Liver (tissue), 9 donors: Measurements from ENCODE around the gene TRIO. TPM values are rescaled to one million over a fixed set of nuclear protein-coding genes. Genes with fewer than 3 reads are reported as not detected.

Experiments
- DNase-seq: peaks from one replicate; pipeline ENCODE4 v3.0.0-alpha.2; 2017; ENCODE audit warnings: low spot score
- H3K27ac ChIP-seq, 2 donors: one replicate each; pipeline ENCODE4 v1.7.0; 2013; ENCODE audit warnings: inconsistent platforms in 2 of 2, low read length in 2 of 2, control low read depth in 1 of 2, low read depth in 1 of 2, mild to moderate bottlenecking in 1 of 2
- H3K27me3 ChIP-seq, 4 donors: one replicate each; pipeline versions ENCODE4 v1.6.1 to v1.7.0; 2013; ENCODE audit warnings: low read length in 3 of 4, inconsistent platforms in 1 of 4, mild to moderate bottlenecking in 1 of 4, moderate library complexity in 1 of 4; ENCODE audit not compliant: control insufficient read depth in 4 of 4, insufficient read depth in 4 of 4
- H3K36me3 ChIP-seq, 4 donors: one replicate each; pipeline versions ENCODE4 v1.6.1 to v1.7.0; 2013; ENCODE audit warnings: low read length in 3 of 4, mild to moderate bottlenecking in 3 of 4, low read depth in 1 of 4, moderate library complexity in 1 of 4; ENCODE audit not compliant: control insufficient read depth in 4 of 4, insufficient read depth in 3 of 4
- H3K4me1 ChIP-seq, 4 donors: one replicate each; pipeline versions ENCODE4 v1.6.1 to v1.7.0; 2013; ENCODE audit warnings: low read length in 3 of 4, mild to moderate bottlenecking in 3 of 4, moderate library complexity in 1 of 4; ENCODE audit not compliant: control insufficient read depth in 4 of 4, insufficient read depth in 4 of 4
- H3K4me3 ChIP-seq, 3 donors: one replicate each; pipeline versions ENCODE4 v1.6.1 to v1.7.0; 2013; ENCODE audit warnings: low read length in 3 of 3, control low read depth in 1 of 3, low read depth in 1 of 3, mild to moderate bottlenecking in 1 of 3
- H3K9ac ChIP-seq, 2 donors: one replicate each; pipeline ENCODE4 v1.7.0; 2013; ENCODE audit warnings: low read length in 2 of 2, mild to moderate bottlenecking in 2 of 2, moderate library complexity in 2 of 2, control low read depth in 1 of 2, low read depth in 1 of 2
- H3K9me3 ChIP-seq, 4 donors: one replicate each; pipeline versions ENCODE4 v1.6.1 to v1.7.0; 2013; ENCODE audit warnings: low read length in 3 of 4; ENCODE audit not compliant: control insufficient read depth in 4 of 4
- ATF3 ChIP-seq: IDR thresholded peaks from 2 replicates; pipeline ENCODE4 v1.6.1; 2016; ENCODE audit warnings: antibody characterized with exemption
- CTCF ChIP-seq: fragments of 150-350 bp; IDR thresholded peaks from 2 replicates; pipeline ENCODE4 v1.5.1; 2017; ENCODE audit warnings: improper control_type of control experiment, low read depth, low read length; ENCODE audit not compliant: missing input control
- EGR1 ChIP-seq, 2 donors: IDR thresholded peaks; 2 replicates each; pipeline ENCODE4 v1.6.1; 2016 to 2018; ENCODE audit warnings: antibody characterized with exemption in 2 of 2, low read depth in 2 of 2
- FOXA2 ChIP-seq: IDR thresholded peaks from 2 replicates; pipeline ENCODE4 v1.6.1; 2016; ENCODE audit warnings: antibody characterized with exemption
- GABPA ChIP-seq, 2 donors: IDR thresholded peaks in 1 of 2; conservative IDR thresholded peaks in 1 of 2; 2 replicates each; pipeline ENCODE4 v1.6.1; 2016; ENCODE audit warnings: antibody characterized with exemption in 2 of 2, mild to moderate bottlenecking in 1 of 2, moderate library complexity in 1 of 2
- HNF4A ChIP-seq, 2 donors: conservative IDR thresholded peaks; 2 replicates each; pipeline ENCODE4 v1.6.1; 2016; ENCODE audit warnings: antibody characterized with exemption in 2 of 2, mild to moderate bottlenecking in 2 of 2
- HNF4G ChIP-seq: IDR thresholded peaks from 2 replicates; pipeline ENCODE4 v1.6.1; 2016; ENCODE audit warnings: antibody characterized with exemption
- JUND ChIP-seq, 2 donors: IDR thresholded peaks; 2 replicates each; pipeline ENCODE4 v1.6.1; 2016; ENCODE audit warnings: antibody characterized with exemption in 2 of 2
- MAX ChIP-seq: IDR thresholded peaks from 2 replicates; pipeline ENCODE4 v1.6.1; 2016; ENCODE audit warnings: antibody characterized with exemption
- NR2F2 ChIP-seq: IDR thresholded peaks from 2 replicates; pipeline ENCODE4 v1.6.1; 2016; ENCODE audit warnings: antibody characterized with exemption
- RAD21 ChIP-seq, 2 donors: IDR thresholded peaks; 2 replicates each; pipeline ENCODE4 v1.6.1; 2016; ENCODE audit warnings: antibody characterized with exemption in 2 of 2, mild to moderate bottlenecking in 2 of 2
- REST ChIP-seq: IDR thresholded peaks from 2 replicates; pipeline ENCODE4 v1.6.1; 2016; ENCODE audit warnings: antibody characterized with exemption, mild to moderate bottlenecking
- RXRA ChIP-seq, 2 donors: IDR thresholded peaks; 2 replicates each; pipeline ENCODE4 v1.6.1; 2017 to 2018; ENCODE audit warnings: antibody characterized with exemption in 2 of 2, mild to moderate bottlenecking in 1 of 2
- TAF1 ChIP-seq: conservative IDR thresholded peaks from 2 replicates; pipeline ENCODE4 v1.6.1; 2016; ENCODE audit warnings: antibody characterized with exemption, mild to moderate bottlenecking
- YY1 ChIP-seq: IDR thresholded peaks from 2 replicates; pipeline ENCODE4 v1.6.1; 2016; ENCODE audit warnings: antibody characterized with exemption, mild to moderate bottlenecking
- ZBTB33 ChIP-seq: IDR thresholded peaks from 2 replicates; pipeline ENCODE4 v1.6.1; 2016; ENCODE audit warnings: antibody characterized with exemption
- WGBS: extraction: QIAGEN DNeasy Blood & Tissue Kit; methylation state at CpG from one replicate; pipeline ENCODE4 v1.1.7; 2013; 5-methylcytosine and 5-hydroxymethylcytosine counted together
- polyA plus RNA-seq, 2 donors: library from polyadenylated mRNA; stranded (reverse) in 1 of 2; unstranded in 1 of 2; fragments of 200-250 nt in 1 of 2; fragments of >200 nt in 1 of 2; fragmentation: Nextera tagmentation in 1 of 2; extraction: Ambion mirVana in 1 of 2; gene quantifications; one replicate each; pipeline versions ENCODE4 v1.2.1 to v1.2.3, GENCODE V29; 2013 to 2015
- total RNA-seq, 2 donors: library from RNA; depleted of rRNA; stranded (reverse); fragments of >200 nt; gene quantifications; one replicate each; pipeline ENCODE4 v1.2.3, GENCODE V29; 2014
- donor health status: healthy.
- donor health status: healthy.
- donor health status: healthy.
- donor health status: healthy.
- donor health status: healthy.

Gene TRIO
- total and polyA plus RNA-seq, 4 donors, result 8.5 to 86.2 (median 16.0) TPM

- TF ChIP-seq MAX, result no peak
- no peak for TF ChIP-seq NR2F2
- no peak for TF ChIP-seq RXRA (IDR thresholded peaks at IDR 0.05)
These were observed 24.2 kb downstream of the TRIO start (continued) for GRCh38 chr5:14167211-14167845.

GRCh38 chr5:14168144-14168792 is 25.1 kb downstream of the TRIO start:
- Histone ChIP-seq H3K9ac (no peak overlapping the region), H3K27me3 (no peaks in the 10 kb centered on the region), H3K27ac (peak overlapping the region; percentile 16 to 56), H3K36me3 (no peaks in the 10 kb centered on the region), H3K4me3 (no peak overlapping the region), H3K9me3 (no peaks in the 10 kb centered on the region), H3K4me1 (peaks cover 19 to 44% (median 32%) of the 10 kb centered on the region in 4 donors)
- WGBS, result 74% methylated on average over 6 of the region's 6 CpGs
- DNase-seq, result no peak
- TF ChIP-seq REST (no peak), TAF1 (no peak), EGR1 (IDR thresholded peaks at IDR 0.05; ENCODE audit: low read depth in 2 of 2) (no peak), GABPA (IDR thresholded peaks at IDR 0.05 in 1 of 2, conservative IDR thresholded peaks at IDR 0.05 in 1 of 2) (no peak), HNF4G (no peak), RAD21 (IDR thresholded peaks at IDR 0.05) (no peak), CTCF (no peak), MAX (no peak), JUND (IDR thresholded peaks at IDR 0.05) (no peak), ATF3 (no peak), ZBTB33 (no peak), NR2F2 (no peak), HNF4A (conservative IDR thresholded peaks at IDR 0.05) (no peak), YY1 (no peak), FOXA2 (no peak)
